K562 (cell line): ENCODE data around the gene MOK. TPM values are rescaled to one million over a fixed set of nuclear protein-coding genes. Genes with fewer than 3 reads are reported as not detected.

Experiments used
- ARID2 ChIP-seq: fragments of 450-650 bp; IDR thresholded peaks from 2 replicates; pipeline ENCODE4 v1.6.1; 2017; ENCODE audit warnings: antibody characterized with exemption, mild to moderate bottlenecking
- CAMTA2 ChIP-seq: fragments of 250-450 bp; sonication (Bioruptor Pico); conservative IDR thresholded peaks from 2 replicates; pipeline ENCODE4 v1.5.1; 2022
- JUND ChIP-seq, 2 experiments: IDR thresholded peaks; 2 replicates in 1 of 2; 3 replicates in 1 of 2; pipeline ENCODE4 v1.6.1; 2011; ENCODE audit warnings: borderline replicate concordance in 2 of 2, low read depth in 2 of 2, low read length in 2 of 2, improper control_type of control experiment in 1 of 2, missing biosample characterization in 1 of 2, missing genetic modification characterization in 1 of 2, missing genetic modification reagents in 1 of 2
- NCOA1 ChIP-seq: fragments of 450-650 bp; IDR thresholded peaks from 2 replicates; pipeline ENCODE4 v1.6.1; 2016; ENCODE audit warnings: low read depth
- RBM25 ChIP-seq: fragments of 200-400 bp; formaldehyde crosslinking; IDR thresholded peaks from 2 replicates; pipeline ENCODE4 v1.6.1; 2018; ENCODE audit warnings: low read length, low read depth, moderate library complexity; ENCODE audit not compliant: severe bottlenecking
- STAG1 ChIP-seq: sonication (generic); formaldehyde crosslinking; IDR thresholded peaks from 2 replicates; pipeline ENCODE4 v1.5.0; 2020; ENCODE audit warnings: missing genetic modification reagents, borderline replicate concordance
- XRCC4 ChIP-seq: IDR thresholded peaks from one replicate; pipeline ENCODE4 v1.6.1; 2011; ENCODE audit not compliant: insufficient read depth, insufficient read length; ENCODE audit errors: extremely low read depth
- polyA plus RNA-seq, 8 experiments: library from polyadenylated mRNA; depleted of rRNA in 4 of 8; stranded (reverse) in 5 of 8; unstranded in 3 of 8; fragments of >200 nt; fragmentation: Nextera tagmentation in 2 of 8; fragmentation: Illumina TruSeq in 1 of 8; extraction: Ambion mirVana in 2 of 8; extraction: Trizol in 1 of 8; gene quantifications; 2 replicates each; pipeline versions ENCODE4 v1.2.1 to v1.2.3, GENCODE V29; 2011 to 2014; ENCODE audit warnings: inconsistent platforms in 1 of 8, missing spikeins in 1 of 8
- total RNA-seq, 7 experiments: library from RNA; depleted of rRNA in 6 of 7; stranded (reverse); fragments of >200 nt in 6 of 7; fragmentation: Illumina TruSeq in 2 of 7; extraction: Trizol in 2 of 7; gene quantifications; 2 replicates each; pipeline versions ENCODE4 v1.2.1 to v1.2.3, GENCODE V29; 2011 to 2021; ENCODE audit warnings: low replicate concordance in 1 of 7
- TF ChIP-seq, protein P1 (sequence below): sonication (generic); formaldehyde crosslinking; IDR thresholded peaks from 2 replicates; pipeline ENCODE4 v1.8.0; 2022; ENCODE audit warnings: mild to moderate bottlenecking, missing genetic modification reagents
- TF ChIP-seq, protein P2 (sequence below): fragments of 450-650 bp; formaldehyde crosslinking; IDR thresholded peaks from 2 replicates; pipeline ENCODE4 v1.4.0; 2020; ENCODE audit warnings: mild to moderate bottlenecking
- TF ChIP-seq, protein P3 (sequence below): IDR thresholded peaks from 3 replicates; pipeline ENCODE4 v1.6.1; 2011; ENCODE audit warnings: borderline replicate concordance, mild to moderate bottlenecking, moderate library complexity; ENCODE audit not compliant: insufficient read length; ENCODE audit errors: extremely low read depth
- TF ChIP-seq, protein P4 (sequence below), 3 experiments: fragments of 200-800 bp in 1 of 3; sonication (Bioruptor generic) in 1 of 3; sonication (generic) in 1 of 3; formaldehyde crosslinking in 1 of 3; IDR thresholded peaks; 2 replicates each; pipeline versions ENCODE4 v1.6.1 to v1.8.0; 2016 to 2022; ENCODE audit warnings: mild to moderate bottlenecking in 2 of 3, missing compliant biosample characterization in 2 of 3, missing genetic modification characterization in 2 of 3, missing genetic modification reagents in 1 of 3
- TF ChIP-seq, protein P5 (sequence below): sonication (generic); formaldehyde crosslinking; IDR thresholded peaks from 2 replicates; pipeline ENCODE4 v1.8.1; 2023; ENCODE audit warnings: mild to moderate bottlenecking, missing genetic modification reagents
- TF ChIP-seq, protein P6 (sequence below): fragments of 200-400 bp; formaldehyde crosslinking; IDR thresholded peaks from 2 replicates; pipeline ENCODE4 v1.6.1; 2017; ENCODE audit warnings: mild to moderate bottlenecking, low read depth, low read length, moderate library complexity
- TF ChIP-seq, protein P7 (sequence below): fragments of 450-650 bp; formaldehyde crosslinking; IDR thresholded peaks from 2 replicates; pipeline ENCODE4 v1.4.0; 2022; ENCODE audit warnings: mild to moderate bottlenecking, moderate library complexity

The MOK gene
- total and polyA plus RNA-seq, 9 of the 15 experiments (the other 6 are each of a cell fraction or from before 2014, with no cell fraction given), result 1.3 to 8.4 (median 5.3) TPM

DNA sequence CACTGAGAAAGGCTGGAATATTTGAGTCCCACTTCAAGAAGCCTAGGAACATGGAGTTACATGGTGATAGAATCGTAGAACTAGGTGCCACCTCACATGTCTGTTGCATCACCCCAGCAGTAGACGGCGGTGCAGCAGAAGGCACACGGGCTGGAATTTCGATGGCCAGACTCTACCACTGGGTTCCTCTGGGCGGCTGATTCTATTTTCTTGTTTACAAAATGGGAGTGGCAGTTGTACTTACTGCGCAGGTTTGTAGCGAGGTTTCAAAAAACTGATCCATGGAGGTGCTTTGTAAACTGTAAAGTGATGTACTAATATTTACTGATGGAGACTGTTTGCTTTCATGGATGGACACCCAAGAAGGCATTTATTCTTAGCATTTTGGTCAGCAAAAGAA lies 119.6 kb downstream of the MOK start (continued):
- TF ChIP-seq STAG1 (no peak), CAMTA2 (CRISPR knock-in tag) (no peak), JUND (IDR thresholded peaks at IDR 0.05; ENCODE audit: borderline replicate concordance, low read depth, low read length) (peak; percentile 2; the same call in 1 of the 2 replicates), JUND (tag; IDR thresholded peaks at IDR 0.05; ENCODE audit: borderline replicate concordance, low read depth, low read length) (no peak), XRCC4 (no peak), ARID2 (no peak), NCOA1 (no peak), RBM25 (no peak)
- TF ChIP-seq, protein P1, sequence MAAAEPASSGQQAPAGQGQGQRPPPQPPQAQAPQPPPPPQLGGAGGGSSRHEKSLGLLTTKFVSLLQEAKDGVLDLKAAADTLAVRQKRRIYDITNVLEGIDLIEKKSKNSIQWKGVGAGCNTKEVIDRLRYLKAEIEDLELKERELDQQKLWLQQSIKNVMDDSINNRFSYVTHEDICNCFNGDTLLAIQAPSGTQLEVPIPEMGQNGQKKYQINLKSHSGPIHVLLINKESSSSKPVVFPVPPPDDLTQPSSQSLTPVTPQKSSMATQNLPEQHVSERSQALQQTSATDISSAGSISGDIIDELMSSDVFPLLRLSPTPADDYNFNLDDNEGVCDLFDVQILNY, result no peak
- TF ChIP-seq, protein P2, sequence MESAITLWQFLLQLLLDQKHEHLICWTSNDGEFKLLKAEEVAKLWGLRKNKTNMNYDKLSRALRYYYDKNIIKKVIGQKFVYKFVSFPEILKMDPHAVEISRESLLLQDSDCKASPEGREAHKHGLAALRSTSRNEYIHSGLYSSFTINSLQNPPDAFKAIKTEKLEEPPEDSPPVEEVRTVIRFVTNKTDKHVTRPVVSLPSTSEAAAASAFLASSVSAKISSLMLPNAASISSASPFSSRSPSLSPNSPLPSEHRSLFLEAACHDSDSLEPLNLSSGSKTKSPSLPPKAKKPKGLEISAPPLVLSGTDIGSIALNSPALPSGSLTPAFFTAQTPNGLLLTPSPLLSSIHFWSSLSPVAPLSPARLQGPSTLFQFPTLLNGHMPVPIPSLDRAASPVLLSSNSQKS, result no peak
- TF ChIP-seq, protein P3, sequence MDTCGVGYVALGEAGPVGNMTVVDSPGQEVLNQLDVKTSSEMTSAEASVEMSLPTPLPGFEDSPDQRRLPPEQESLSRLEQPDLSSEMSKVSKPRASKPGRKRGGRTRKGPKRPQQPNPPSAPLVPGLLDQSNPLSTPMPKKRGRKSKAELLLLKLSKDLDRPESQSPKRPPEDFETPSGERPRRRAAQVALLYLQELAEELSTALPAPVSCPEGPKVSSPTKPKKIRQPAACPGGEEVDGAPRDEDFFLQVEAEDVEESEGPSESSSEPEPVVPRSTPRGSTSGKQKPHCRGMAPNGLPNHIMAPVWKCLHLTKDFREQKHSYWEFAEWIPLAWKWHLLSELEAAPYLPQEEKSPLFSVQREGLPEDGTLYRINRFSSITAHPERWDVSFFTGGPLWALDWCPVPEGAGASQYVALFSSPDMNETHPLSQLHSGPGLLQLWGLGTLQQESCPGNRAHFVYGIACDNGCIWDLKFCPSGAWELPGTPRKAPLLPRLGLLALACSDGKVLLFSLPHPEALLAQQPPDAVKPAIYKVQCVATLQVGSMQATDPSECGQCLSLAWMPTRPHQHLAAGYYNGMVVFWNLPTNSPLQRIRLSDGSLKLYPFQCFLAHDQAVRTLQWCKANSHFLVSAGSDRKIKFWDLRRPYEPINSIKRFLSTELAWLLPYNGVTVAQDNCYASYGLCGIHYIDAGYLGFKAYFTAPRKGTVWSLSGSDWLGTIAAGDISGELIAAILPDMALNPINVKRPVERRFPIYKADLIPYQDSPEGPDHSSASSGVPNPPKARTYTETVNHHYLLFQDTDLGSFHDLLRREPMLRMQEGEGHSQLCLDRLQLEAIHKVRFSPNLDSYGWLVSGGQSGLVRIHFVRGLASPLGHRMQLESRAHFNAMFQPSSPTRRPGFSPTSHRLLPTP, result no peak
- TF ChIP-seq, protein P4, sequence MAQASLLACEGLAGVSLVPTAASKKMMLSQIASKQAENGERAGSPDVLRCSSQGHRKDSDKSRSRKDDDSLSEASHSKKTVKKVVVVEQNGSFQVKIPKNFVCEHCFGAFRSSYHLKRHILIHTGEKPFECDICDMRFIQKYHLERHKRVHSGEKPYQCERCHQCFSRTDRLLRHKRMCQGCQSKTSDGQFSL (CRISPR knock-in tag; IDR thresholded peaks at IDR 0.05), result no peak
- TF ChIP-seq, protein P4 (tag; IDR thresholded peaks at IDR 0.05), result no peak
- TF ChIP-seq, protein P5, sequence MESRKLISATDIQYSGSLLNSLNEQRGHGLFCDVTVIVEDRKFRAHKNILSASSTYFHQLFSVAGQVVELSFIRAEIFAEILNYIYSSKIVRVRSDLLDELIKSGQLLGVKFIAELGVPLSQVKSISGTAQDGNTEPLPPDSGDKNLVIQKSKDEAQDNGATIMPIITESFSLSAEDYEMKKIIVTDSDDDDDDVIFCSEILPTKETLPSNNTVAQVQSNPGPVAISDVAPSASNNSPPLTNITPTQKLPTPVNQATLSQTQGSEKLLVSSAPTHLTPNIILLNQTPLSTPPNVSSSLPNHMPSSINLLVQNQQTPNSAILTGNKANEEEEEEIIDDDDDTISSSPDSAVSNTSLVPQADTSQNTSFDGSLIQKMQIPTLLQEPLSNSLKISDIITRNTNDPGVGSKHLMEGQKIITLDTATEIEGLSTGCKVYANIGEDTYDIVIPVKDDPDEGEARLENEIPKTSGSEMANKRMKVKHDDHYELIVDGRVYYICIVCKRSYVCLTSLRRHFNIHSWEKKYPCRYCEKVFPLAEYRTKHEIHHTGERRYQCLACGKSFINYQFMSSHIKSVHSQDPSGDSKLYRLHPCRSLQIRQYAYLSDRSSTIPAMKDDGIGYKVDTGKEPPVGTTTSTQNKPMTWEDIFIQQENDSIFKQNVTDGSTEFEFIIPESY, result no peak
- TF ChIP-seq, protein P6, sequence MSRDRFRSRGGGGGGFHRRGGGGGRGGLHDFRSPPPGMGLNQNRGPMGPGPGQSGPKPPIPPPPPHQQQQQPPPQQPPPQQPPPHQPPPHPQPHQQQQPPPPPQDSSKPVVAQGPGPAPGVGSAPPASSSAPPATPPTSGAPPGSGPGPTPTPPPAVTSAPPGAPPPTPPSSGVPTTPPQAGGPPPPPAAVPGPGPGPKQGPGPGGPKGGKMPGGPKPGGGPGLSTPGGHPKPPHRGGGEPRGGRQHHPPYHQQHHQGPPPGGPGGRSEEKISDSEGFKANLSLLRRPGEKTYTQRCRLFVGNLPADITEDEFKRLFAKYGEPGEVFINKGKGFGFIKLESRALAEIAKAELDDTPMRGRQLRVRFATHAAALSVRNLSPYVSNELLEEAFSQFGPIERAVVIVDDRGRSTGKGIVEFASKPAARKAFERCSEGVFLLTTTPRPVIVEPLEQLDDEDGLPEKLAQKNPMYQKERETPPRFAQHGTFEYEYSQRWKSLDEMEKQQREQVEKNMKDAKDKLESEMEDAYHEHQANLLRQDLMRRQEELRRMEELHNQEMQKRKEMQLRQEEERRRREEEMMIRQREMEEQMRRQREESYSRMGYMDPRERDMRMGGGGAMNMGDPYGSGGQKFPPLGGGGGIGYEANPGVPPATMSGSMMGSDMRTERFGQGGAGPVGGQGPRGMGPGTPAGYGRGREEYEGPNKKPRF, result no peak
- TF ChIP-seq, protein P7, sequence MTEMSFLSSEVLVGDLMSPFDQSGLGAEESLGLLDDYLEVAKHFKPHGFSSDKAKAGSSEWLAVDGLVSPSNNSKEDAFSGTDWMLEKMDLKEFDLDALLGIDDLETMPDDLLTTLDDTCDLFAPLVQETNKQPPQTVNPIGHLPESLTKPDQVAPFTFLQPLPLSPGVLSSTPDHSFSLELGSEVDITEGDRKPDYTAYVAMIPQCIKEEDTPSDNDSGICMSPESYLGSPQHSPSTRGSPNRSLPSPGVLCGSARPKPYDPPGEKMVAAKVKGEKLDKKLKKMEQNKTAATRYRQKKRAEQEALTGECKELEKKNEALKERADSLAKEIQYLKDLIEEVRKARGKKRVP (CRISPR knock-in tag), result no peak
